Coronary artery (tissue), 2 donors: ENCODE results near the gene PIK3R5.

Experiments used
- DNase-seq: peaks from one replicate; pipeline ENCODE4 v3.0.0-alpha.2; 2017; ENCODE audit warnings: low spot score
- H3K27ac ChIP-seq, 2 donors: fragments of 200-600 bp; sonication (generic); one replicate each; pipeline ENCODE4 v1.5.1; 2016 to 2019
- H3K4me3 ChIP-seq: fragments of 200-600 bp; sonication (generic); 2 replicates; pipeline ENCODE4 v1.5.1; 2016; ENCODE audit warnings: mild to moderate bottlenecking, moderate library complexity
- TF ChIP-seq, protein P1 (sequence below): fragments of 200-600 bp; sonication (generic); IDR thresholded peaks from one replicate; pipeline ENCODE4 v1.5.1; 2019; ENCODE audit warnings: antibody characterized with exemption

The PIK3R5 gene

DNA sequence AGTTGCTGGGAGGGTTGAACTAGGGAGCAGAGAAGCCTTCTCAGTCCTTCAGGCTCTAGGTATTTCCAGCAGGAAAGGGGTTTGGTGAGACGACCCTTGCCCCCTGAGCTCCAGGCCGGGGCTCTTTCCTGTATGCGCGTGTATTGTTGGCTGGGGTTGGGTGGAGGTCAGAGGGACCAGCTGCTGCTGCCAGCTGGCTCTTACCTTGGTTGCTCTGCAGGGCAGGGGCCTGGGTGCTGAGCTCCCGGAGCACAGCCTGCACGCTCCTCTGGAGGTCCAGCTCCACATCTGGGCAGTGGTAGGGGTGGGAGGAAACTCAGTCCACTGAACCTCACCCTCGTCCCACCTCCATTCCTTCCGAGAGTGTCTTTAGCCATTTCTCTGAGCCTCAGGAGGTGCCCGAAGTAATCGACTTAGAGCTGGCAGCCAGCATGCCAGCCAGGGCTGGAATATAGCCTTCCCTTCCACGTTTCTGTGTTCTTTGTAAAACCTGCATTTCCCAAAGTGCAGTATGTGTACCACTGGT lies 126.0 kb downstream of the PIK3R5 start:
- Histone ChIP-seq H3K4me3 (no peak overlapping the region), H3K27ac (no peak overlapping the region)
- DNase-seq: no peak
- TF ChIP-seq, protein P1, sequence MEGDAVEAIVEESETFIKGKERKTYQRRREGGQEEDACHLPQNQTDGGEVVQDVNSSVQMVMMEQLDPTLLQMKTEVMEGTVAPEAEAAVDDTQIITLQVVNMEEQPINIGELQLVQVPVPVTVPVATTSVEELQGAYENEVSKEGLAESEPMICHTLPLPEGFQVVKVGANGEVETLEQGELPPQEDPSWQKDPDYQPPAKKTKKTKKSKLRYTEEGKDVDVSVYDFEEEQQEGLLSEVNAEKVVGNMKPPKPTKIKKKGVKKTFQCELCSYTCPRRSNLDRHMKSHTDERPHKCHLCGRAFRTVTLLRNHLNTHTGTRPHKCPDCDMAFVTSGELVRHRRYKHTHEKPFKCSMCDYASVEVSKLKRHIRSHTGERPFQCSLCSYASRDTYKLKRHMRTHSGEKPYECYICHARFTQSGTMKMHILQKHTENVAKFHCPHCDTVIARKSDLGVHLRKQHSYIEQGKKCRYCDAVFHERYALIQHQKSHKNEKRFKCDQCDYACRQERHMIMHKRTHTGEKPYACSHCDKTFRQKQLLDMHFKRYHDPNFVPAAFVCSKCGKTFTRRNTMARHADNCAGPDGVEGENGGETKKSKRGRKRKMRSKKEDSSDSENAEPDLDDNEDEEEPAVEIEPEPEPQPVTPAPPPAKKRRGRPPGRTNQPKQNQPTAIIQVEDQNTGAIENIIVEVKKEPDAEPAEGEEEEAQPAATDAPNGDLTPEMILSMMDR: no peak

DNA sequence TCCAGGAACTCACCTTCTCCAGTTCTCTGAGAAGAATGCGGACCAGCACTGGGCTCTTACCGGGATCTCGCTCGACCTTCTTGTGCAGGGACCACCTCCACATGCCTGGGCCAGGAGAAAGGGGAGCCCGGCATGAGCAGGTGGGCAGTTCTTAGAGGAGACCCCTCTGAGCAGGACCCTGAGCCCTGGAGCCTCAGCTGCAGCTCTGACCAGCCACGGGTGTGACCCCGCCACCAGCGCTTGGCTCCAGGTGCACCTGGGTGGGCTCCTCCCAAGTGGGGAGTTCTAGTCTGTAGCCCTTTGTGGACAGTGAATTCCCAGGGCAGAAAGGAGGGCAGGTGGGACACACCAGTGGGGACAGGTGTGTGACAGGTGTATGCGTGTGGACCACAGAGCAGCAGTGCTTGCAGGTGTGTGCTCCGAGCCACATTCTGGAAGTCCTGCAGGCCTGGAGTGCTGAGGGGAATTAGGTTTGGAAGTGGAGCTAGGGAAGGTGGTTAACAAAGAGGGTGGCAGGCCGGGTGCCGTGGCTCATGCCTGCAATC lies 126.9 kb downstream of the PIK3R5 start:
- H3K27ac ChIP-seq: no peak overlapping the region
- H3K4me3 ChIP-seq: no peak overlapping the region
- DNase-seq: no peak
- TF ChIP-seq, protein P1: no peak

DNA sequence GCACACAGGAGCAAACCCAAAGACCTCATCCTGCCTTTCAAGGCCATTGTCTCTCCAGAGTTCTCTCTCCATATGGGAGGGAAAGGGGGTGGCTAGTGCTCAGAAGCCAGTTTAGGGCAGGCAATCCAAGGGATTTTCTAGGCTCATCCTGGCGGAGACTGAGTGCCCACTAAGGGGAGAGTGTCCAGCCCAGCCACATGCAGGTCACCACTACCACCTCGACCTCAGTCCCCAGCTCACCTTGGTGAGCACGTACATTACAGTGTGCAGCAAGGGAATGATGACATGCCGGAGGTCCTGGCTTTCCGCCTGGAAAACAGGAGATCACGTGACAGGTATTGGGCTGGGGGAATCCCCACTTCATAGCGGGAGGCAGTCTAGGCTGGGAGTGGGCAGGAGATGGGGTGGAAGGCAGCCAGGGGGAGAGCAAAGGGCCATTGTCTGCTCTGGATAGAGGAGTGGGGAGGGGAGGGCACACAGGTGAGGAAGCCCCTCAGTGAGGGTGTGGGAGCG lies 127.9 kb downstream of the PIK3R5 start:
- H3K4me3 ChIP-seq: no peak overlapping the region
- no peak overlapping the region for H3K27ac ChIP-seq
- TF ChIP-seq, protein P1: no peak
- no peak for DNase-seq

DNA sequence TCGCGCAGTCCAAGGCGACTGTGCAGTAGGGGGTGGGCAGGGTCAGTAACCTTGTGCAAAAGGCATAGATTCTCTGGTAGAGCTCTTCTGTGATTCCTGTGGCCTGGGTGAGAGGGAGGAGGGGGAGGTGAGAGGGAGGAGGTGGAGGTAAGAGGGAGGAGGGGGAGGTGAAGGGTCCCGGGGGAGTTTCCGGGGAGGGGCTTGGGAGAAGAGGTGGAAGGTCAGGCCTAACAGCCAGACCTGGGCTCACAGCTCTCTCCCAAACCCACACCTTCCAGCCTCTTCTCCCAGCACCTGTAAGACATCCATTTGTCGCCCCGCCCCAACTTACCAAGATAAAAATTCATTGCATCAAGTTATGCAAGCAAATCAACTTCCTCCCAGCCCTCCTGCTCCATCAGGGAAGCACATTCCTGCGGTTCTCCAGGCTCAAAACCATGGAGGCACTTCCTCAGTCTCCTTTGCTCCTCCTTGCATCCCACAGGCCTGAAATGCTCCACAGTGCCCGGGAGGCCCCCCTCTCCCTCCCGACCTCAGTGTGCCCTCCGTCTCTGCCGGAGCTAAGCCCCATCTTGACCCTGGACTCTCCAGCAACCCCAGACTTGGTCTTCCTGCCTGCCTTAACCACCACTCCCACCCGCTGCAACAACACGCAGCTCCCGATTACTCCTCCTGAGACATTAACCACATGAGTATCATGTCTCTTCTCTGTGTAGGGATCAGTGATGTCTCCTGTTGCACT lies 128.5 kb downstream of the PIK3R5 start:
- Histone ChIP-seq H3K27ac (no peak overlapping the region), H3K4me3 (no peak overlapping the region)
- TF ChIP-seq, protein P1: no peak
- no peak for DNase-seq

DNA sequence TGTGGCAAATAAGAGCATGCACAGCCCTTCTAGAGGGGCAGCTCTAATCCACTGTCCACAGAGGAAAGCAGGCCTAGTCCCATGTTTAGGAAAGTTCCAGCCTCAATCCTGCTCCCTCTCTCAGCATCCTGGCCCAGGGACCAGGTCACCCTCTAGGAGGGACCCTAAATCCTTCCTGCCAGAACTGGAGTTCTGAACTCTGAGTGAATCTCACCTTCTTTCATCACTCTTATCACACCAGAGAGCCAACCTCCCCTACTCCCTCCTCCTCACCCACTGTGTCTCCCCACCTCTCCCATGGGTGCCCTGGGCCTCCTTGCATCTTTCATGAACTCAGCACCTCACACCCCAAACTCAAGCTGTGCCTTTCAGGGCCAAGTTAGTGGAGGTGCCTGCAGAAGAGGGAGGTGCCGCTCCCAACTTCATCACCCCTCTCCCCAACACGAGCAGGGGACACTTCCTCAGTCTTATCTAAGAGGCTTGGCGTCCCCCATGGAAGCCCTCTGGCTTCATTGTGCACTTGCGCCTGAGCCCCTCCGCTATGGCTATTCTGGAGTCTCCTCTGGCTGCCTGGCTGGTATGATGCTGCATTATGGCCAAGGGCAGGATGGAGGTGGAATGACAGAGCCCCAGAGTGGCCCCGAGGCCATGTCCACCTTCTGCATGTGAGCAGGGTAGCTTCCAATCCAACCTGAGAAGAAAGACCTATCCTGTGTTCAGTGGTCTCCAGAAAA lies 129.7 kb downstream of the PIK3R5 start:
- no peak overlapping the region for H3K4me3 ChIP-seq
- TF ChIP-seq, protein P1: no peak

DNA sequence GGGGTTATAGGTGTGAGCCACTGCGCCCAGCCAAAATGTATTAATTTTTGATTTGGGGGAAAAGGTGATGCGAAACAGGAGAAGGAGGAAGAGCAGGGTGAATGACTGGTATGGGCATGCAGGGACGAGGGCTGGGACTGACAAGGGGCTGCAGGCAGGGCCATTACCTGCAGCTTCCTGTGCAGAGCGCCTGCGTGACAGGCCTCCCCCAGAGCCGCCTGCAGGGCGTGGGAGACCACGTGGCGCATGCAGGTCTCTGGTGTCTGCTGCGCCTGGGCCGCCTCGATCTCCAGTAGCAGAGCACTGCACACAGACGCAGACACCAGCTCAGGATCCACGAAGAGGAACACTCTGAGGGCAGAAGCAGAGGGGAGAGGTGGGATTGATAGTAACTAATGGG lies 130.4 kb downstream of the PIK3R5 start:
- no peak overlapping the region for H3K4me3 ChIP-seq
- DNase-seq: no peak
- TF ChIP-seq, protein P1: no peak
- H3K27ac ChIP-seq: no peak overlapping the region

More for the DNA sequence above, 129.7 kb downstream of the PIK3R5 start:
- peak; percentile 63 for DNase-seq
- no peak overlapping the region for H3K27ac ChIP-seq
